Activated CD4-positive, CD25-positive, alpha-beta regulatory T cell treated with anti-CD3 and anti-CD28 coated beads, Interleukin-2, amount 50 U/mL, for 16 hours (primary cell): ENCODE data around the gene NLRP14.

Experiments used
- DNase-seq: peaks from one replicate; pipeline ENCODE4 v3.0.0-alpha.2; 2020; ENCODE audit warnings: low read depth, low spot score

The NLRP14 gene

GRCh38 chr11:7020183-7020917, at the start of gene NLRP14, which contains the start of gene ZNF214:
NLRP14 (plus strand) TSS chr11:7020479; CDS start chr11:7038587, 18,108 bp downstream.
ZNF214 (minus strand) TSS chr11:7020346; CDS start chr11:7002835, 17,511 bp downstream.
- DNase-seq: no peak

- DNase-seq: no peak
These were observed 40.9 kb upstream of the NLRP14 start for GRCh38 chr11:6979365-6979764.

- DNase-seq: no peak
These were observed 33.8 kb upstream of the NLRP14 start for GRCh38 chr11:6986487-6986886.

- no peak for DNase-seq
These were observed 31.8 kb upstream of the NLRP14 start for GRCh38 chr11:6988506-6988905.

- no peak for DNase-seq
These were observed 29.1 kb upstream of the NLRP14 start for GRCh38 chr11:6991227-6991626.

- DNase-seq: no peak
These were observed 28.3 kb upstream of the NLRP14 start for GRCh38 chr11:6992026-6992425.

GRCh38 chr11:6992457-6993417, 27.5 kb upstream of the NLRP14 start:
- no peak for DNase-seq

GRCh38 chr11:6995703-6996102, 24.6 kb upstream of the NLRP14 start:
- DNase-seq: no peak

GRCh38 chr11:7004482-7004881, 15.8 kb upstream of the NLRP14 start:
- no peak for DNase-seq

- no peak for DNase-seq
These were observed 6.2 kb upstream of the NLRP14 start for GRCh38 chr11:7014118-7014517.

- no peak for DNase-seq
These were observed 4.3 kb upstream of the NLRP14 start for GRCh38 chr11:7016011-7016410.

GRCh38 chr11:7019500-7020182, 638 bp upstream of the NLRP14 start:
- DNase-seq: no peak

- no peak for DNase-seq
These were observed 1.0 kb downstream of the NLRP14 start for GRCh38 chr11:7021318-7021717.

- DNase-seq: no peak
These were observed 7.9 kb downstream of the NLRP14 start for GRCh38 chr11:7028141-7028540.

- DNase-seq: no peak
These were observed 10.6 kb downstream of the NLRP14 start for GRCh38 chr11:7030836-7031235.

- no peak for DNase-seq
These were observed 11.2 kb downstream of the NLRP14 start for GRCh38 chr11:7031471-7031871.

- no peak for DNase-seq
These were observed 12.4 kb downstream of the NLRP14 start for GRCh38 chr11:7032692-7033091.

- DNase-seq: no peak
These were observed 13.7 kb downstream of the NLRP14 start for GRCh38 chr11:7034019-7034418.

- no peak for DNase-seq
These were observed 26.3 kb downstream of the NLRP14 start for GRCh38 chr11:7046474-7047175.

- DNase-seq: no peak
These were observed 29.9 kb downstream of the NLRP14 start for GRCh38 chr11:7050191-7050590.

GRCh38 chr11:7056828-7057513, 36.7 kb downstream of the NLRP14 start:
- DNase-seq: no peak
